HepG2 (cell line): ENCODE results near the gene RASSF7. TPM values are rescaled to one million over a fixed set of nuclear protein-coding genes. Genes with fewer than 3 reads are reported as not detected.

ENCODE experiments used
- ARNTL ChIP-seq: sonication (generic); formaldehyde crosslinking; IDR thresholded peaks from 2 replicates; pipeline ENCODE4 v1.4.0; 2020; ENCODE audit warnings: mild to moderate bottlenecking, missing genetic modification reagents
- CREM ChIP-seq, 2 experiments: sonication (generic) in 1 of 2; formaldehyde crosslinking in 1 of 2; IDR thresholded peaks; 2 replicates each; pipeline versions ENCODE4 v1.4.0 to v1.6.1; 2016 to 2020; ENCODE audit warnings: antibody characterized with exemption in 1 of 2, mild to moderate bottlenecking in 1 of 2, missing genetic modification reagents in 1 of 2
- FOXA1 ChIP-seq, 2 experiments: fragments of 450-650 bp in 1 of 2; sonication (generic) in 1 of 2; formaldehyde crosslinking in 1 of 2; IDR thresholded peaks; 2 replicates each; pipeline versions ENCODE4 v1.4.0 to v1.6.1; 2016 to 2020; ENCODE audit warnings: missing genetic modification reagents in 1 of 2
- HOXA7 ChIP-seq: sonication (generic); formaldehyde crosslinking; IDR thresholded peaks from 2 replicates; pipeline ENCODE4 v1.8.1; 2022; ENCODE audit warnings: mild to moderate bottlenecking, missing genetic modification reagents, moderate library complexity
- MBD4 ChIP-seq: IDR thresholded peaks from 2 replicates; pipeline ENCODE4 v1.6.1; 2012; ENCODE audit warnings: low read length, inconsistent platforms, borderline replicate concordance
- NFE2 ChIP-seq: sonication (generic); formaldehyde crosslinking; IDR thresholded peaks from 2 replicates; pipeline ENCODE4 v1.4.0; 2020; ENCODE audit warnings: missing genetic modification reagents
- NFYC ChIP-seq: IDR thresholded peaks from 2 replicates; pipeline ENCODE4 v1.6.1; 2016; ENCODE audit warnings: missing genetic modification reagents, missing compliant biosample characterization
- RARG ChIP-seq: sonication (generic); formaldehyde crosslinking; IDR thresholded peaks from 2 replicates; pipeline ENCODE4 v1.4.0; 2020; ENCODE audit warnings: low read depth, mild to moderate bottlenecking, missing genetic modification reagents
- RBM22 ChIP-seq: fragments of 200-400 bp; formaldehyde crosslinking; optimal IDR thresholded peaks from 2 replicates; pipeline ENCODE3; 2017; ENCODE audit warnings: mild to moderate bottlenecking, low read length, moderate library complexity
- RXRA ChIP-seq: sonication (generic); formaldehyde crosslinking; IDR thresholded peaks from 2 replicates; pipeline ENCODE4 v1.5.1; 2020; ENCODE audit warnings: missing genetic modification reagents
- STAT5B ChIP-seq: sonication (generic); formaldehyde crosslinking; IDR thresholded peaks from 2 replicates; pipeline ENCODE4 v1.4.0; 2020; ENCODE audit warnings: missing genetic modification reagents
- TOPORS ChIP-seq: sonication (generic); formaldehyde crosslinking; IDR thresholded peaks from 2 replicates; pipeline ENCODE4 v1.8.0; 2023; ENCODE audit warnings: mild to moderate bottlenecking, missing genetic modification reagents
- U2AF1 ChIP-seq: fragments of 200-400 bp; formaldehyde crosslinking; optimal IDR thresholded peaks from 2 replicates; pipeline ENCODE3; 2017; ENCODE audit warnings: mild to moderate bottlenecking, low read depth, low read length
- ZFP1 ChIP-seq: IDR thresholded peaks from 2 replicates; pipeline ENCODE4 v1.6.1; 2016
- ZKSCAN5 ChIP-seq: sonication (generic); formaldehyde crosslinking; IDR thresholded peaks from 2 replicates; pipeline ENCODE4 v1.5.1; 2020; ENCODE audit warnings: mild to moderate bottlenecking, missing genetic modification reagents
- ZNF24 ChIP-seq: fragments of 450-650 bp; IDR thresholded peaks from 2 replicates; pipeline ENCODE4 v1.6.1; 2017; ENCODE audit warnings: antibody characterized with exemption, mild to moderate bottlenecking
- ZNF263 ChIP-seq: sonication (generic); formaldehyde crosslinking; IDR thresholded peaks from 2 replicates; pipeline ENCODE4 v1.4.0; 2020; ENCODE audit warnings: missing genetic modification reagents
- ZNF577 ChIP-seq: sonication (generic); formaldehyde crosslinking; IDR thresholded peaks from 2 replicates; pipeline ENCODE4 v1.4.0; 2020; ENCODE audit warnings: mild to moderate bottlenecking, low read depth, missing genetic modification reagents, borderline replicate concordance
- ZNF629 ChIP-seq: sonication (generic); formaldehyde crosslinking; conservative IDR thresholded peaks from 2 replicates; pipeline ENCODE4 v1.5.0; 2020; ENCODE audit warnings: missing genetic modification reagents
- ZNF782 ChIP-seq: sonication (generic); formaldehyde crosslinking; IDR thresholded peaks from 2 replicates; pipeline ENCODE4 v1.4.0; 2020; ENCODE audit warnings: missing genetic modification reagents, mild to moderate bottlenecking, borderline replicate concordance
- polyA plus RNA-seq, 8 experiments: library from polyadenylated mRNA; depleted of rRNA in 3 of 8; stranded (reverse) in 7 of 8; unstranded in 1 of 8; fragments of >200 nt; fragmentation: Illumina TruSeq in 4 of 8; extraction: Trizol in 4 of 8; gene quantifications; 2 replicates each; pipeline versions ENCODE4 v1.2.1 to v1.2.3, GENCODE V29; 2011 to 2016; ENCODE audit warnings: low read depth in 4 of 8, missing spikeins in 1 of 8, mixed read lengths in 1 of 8; ENCODE audit not compliant: insufficient read depth in 1 of 8
- total RNA-seq, 5 experiments: library from RNA; depleted of rRNA; stranded (reverse); fragments of >200 nt; fragmentation: Illumina TruSeq; extraction: Trizol; gene quantifications; 2 replicates each; pipeline ENCODE4 v1.2.3, GENCODE V29; 2016; ENCODE audit warnings: low read depth in 1 of 5
- TF ChIP-seq, protein P1 (sequence below): sonication (generic); formaldehyde crosslinking; IDR thresholded peaks from 2 replicates; pipeline ENCODE4 v1.8.0; 2022; ENCODE audit warnings: missing genetic modification reagents, mild to moderate bottlenecking, inconsistent platforms, borderline replicate concordance
- TF ChIP-seq, protein P2 (sequence below): sonication (generic); formaldehyde crosslinking; IDR thresholded peaks from 2 replicates; pipeline ENCODE4 v1.5.1; 2020; ENCODE audit warnings: missing genetic modification reagents, mild to moderate bottlenecking, borderline replicate concordance
- TF ChIP-seq, protein P3 (sequence below): sonication (generic); formaldehyde crosslinking; conservative IDR thresholded peaks from 2 replicates; pipeline ENCODE4 v1.4.0; 2020; ENCODE audit warnings: missing genetic modification reagents
- TF ChIP-seq, protein P4 (sequence below): sonication (generic); formaldehyde crosslinking; IDR thresholded peaks from 2 replicates; pipeline ENCODE4 v1.4.0; 2020; ENCODE audit warnings: missing genetic modification reagents
- TF ChIP-seq, protein P5 (sequence below): sonication (generic); formaldehyde crosslinking; IDR thresholded peaks from 2 replicates; pipeline ENCODE4 v1.4.0; 2020; ENCODE audit warnings: mild to moderate bottlenecking, missing genetic modification reagents

Gene RASSF7
- total and polyA plus RNA-seq, 2 of the 13 experiments (the other 11 are each of a cell fraction or from before 2014, with no cell fraction given) = 20.2 to 28.6 TPM

DNA sequence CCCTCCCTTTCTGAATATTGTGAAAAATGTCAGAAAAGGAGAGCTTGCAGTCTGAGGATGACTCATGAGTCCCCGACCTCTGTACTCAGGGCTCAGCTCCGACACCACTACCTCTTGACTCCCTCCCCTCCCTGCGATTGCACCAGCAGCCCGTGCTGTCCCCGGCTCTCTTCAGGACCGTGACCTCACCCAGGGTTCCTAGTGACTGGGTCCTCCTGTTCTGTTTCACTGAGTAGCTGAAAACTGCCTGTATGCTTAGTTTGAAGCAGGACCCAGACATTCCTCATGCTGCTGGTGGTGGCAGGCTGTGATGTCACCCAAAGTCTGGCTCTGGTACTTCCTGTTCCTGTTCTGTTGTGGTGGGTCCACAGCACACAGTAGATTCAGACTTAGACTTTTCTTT is 27.2 kb downstream of the RASSF7 start (continued):
- TF ChIP-seq, protein P1, sequence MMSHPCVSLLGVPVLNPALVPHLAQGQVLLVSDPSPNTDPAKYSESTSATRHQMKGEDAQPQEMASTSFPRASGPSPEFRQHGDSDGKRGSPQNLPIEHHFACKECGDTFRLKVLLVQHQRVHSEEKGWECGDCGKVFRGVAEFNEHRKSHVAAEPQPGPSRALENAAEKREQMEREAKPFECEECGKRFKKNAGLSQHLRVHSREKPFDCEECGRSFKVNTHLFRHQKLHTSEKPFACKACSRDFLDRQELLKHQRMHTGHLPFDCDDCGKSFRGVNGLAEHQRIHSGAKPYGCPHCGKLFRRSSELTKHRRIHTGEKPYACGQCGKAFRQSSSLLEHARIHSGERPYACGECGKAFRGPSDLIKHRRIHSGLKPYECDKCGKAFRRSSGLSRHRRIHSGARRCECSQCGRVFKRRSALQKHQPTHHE (CRISPR knock-in tag) = no peak
- no peak for TF ChIP-seq U2AF1
- no peak for TF ChIP-seq NFE2 (CRISPR knock-in tag)
- TF ChIP-seq STAT5B (CRISPR knock-in tag) = no peak
- no peak for TF ChIP-seq NFYC (CRISPR knock-in tag)
- peak; percentile 60; the same call in 1 of the 2 replicates for TF ChIP-seq ARNTL (CRISPR knock-in tag)
- peak; percentile 88; the same call in 1 of the 2 replicates for TF ChIP-seq RXRA (CRISPR knock-in tag)
- peak; percentile 44 for TF ChIP-seq CREM (IDR thresholded peaks at IDR 0.05)
- TF ChIP-seq CREM (CRISPR knock-in tag; IDR thresholded peaks at IDR 0.05) = no peak
- TF ChIP-seq, protein P2, sequence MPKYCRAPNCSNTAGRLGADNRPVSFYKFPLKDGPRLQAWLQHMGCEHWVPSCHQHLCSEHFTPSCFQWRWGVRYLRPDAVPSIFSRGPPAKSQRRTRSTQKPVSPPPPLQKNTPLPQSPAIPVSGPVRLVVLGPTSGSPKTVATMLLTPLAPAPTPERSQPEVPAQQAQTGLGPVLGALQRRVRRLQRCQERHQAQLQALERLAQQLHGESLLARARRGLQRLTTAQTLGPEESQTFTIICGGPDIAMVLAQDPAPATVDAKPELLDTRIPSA (CRISPR knock-in tag) = no peak
- no peak for TF ChIP-seq ZFP1
- TF ChIP-seq MBD4 = no peak
- TF ChIP-seq ZNF263 = peak; percentile 76
- no peak; the same call in 1 of the 2 replicates for TF ChIP-seq ZNF629 (CRISPR knock-in tag)
- peak; percentile 72 for TF ChIP-seq RBM22
- no peak for TF ChIP-seq FOXA1 (IDR thresholded peaks at IDR 0.05)
- 0 out of 2 replicates have a peak, but pooled peaks have one; percentile 5 for TF ChIP-seq FOXA1 (CRISPR knock-in tag; IDR thresholded peaks at IDR 0.05)
- TF ChIP-seq ZNF577 = no peak
- TF ChIP-seq TOPORS = no peak
- no peak for TF ChIP-seq HOXA7 (CRISPR knock-in tag)
- TF ChIP-seq ZNF782 (CRISPR knock-in tag) = no peak; the same call in 1 of the 2 replicates
- TF ChIP-seq, protein P3, sequence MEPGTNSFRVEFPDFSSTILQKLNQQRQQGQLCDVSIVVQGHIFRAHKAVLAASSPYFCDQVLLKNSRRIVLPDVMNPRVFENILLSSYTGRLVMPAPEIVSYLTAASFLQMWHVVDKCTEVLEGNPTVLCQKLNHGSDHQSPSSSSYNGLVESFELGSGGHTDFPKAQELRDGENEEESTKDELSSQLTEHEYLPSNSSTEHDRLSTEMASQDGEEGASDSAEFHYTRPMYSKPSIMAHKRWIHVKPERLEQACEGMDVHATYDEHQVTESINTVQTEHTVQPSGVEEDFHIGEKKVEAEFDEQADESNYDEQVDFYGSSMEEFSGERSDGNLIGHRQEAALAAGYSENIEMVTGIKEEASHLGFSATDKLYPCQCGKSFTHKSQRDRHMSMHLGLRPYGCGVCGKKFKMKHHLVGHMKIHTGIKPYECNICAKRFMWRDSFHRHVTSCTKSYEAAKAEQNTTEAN = 0 out of 2 replicates have a peak, but pooled peaks have one; percentile 17
- TF ChIP-seq, protein P4, sequence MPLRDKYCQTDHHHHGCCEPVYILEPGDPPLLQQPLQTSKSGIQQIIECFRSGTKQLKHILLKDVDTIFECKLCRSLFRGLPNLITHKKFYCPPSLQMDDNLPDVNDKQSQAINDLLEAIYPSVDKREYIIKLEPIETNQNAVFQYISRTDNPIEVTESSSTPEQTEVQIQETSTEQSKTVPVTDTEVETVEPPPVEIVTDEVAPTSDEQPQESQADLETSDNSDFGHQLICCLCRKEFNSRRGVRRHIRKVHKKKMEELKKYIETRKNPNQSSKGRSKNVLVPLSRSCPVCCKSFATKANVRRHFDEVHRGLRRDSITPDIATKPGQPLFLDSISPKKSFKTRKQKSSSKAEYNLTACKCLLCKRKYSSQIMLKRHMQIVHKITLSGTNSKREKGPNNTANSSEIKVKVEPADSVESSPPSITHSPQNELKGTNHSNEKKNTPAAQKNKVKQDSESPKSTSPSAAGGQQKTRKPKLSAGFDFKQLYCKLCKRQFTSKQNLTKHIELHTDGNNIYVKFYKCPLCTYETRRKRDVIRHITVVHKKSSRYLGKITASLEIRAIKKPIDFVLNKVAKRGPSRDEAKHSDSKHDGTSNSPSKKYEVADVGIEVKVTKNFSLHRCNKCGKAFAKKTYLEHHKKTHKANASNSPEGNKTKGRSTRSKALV (CRISPR knock-in tag) = no peak
- TF ChIP-seq ZKSCAN5 (CRISPR knock-in tag) = no peak
- TF ChIP-seq RARG = no peak
- no peak for TF ChIP-seq ZNF24
- TF ChIP-seq, protein P5, sequence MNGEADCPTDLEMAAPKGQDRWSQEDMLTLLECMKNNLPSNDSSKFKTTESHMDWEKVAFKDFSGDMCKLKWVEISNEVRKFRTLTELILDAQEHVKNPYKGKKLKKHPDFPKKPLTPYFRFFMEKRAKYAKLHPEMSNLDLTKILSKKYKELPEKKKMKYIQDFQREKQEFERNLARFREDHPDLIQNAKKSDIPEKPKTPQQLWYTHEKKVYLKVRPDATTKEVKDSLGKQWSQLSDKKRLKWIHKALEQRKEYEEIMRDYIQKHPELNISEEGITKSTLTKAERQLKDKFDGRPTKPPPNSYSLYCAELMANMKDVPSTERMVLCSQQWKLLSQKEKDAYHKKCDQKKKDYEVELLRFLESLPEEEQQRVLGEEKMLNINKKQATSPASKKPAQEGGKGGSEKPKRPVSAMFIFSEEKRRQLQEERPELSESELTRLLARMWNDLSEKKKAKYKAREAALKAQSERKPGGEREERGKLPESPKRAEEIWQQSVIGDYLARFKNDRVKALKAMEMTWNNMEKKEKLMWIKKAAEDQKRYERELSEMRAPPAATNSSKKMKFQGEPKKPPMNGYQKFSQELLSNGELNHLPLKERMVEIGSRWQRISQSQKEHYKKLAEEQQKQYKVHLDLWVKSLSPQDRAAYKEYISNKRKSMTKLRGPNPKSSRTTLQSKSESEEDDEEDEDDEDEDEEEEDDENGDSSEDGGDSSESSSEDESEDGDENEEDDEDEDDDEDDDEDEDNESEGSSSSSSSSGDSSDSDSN = 0 out of 2 replicates have a peak, but pooled peaks have one; percentile 30
